ENCODE results near the gene GNAT3. TPM values are rescaled to one million over a fixed set of nuclear protein-coding genes. Genes with fewer than 3 reads are reported as not detected.

The GNAT3 gene
- total RNA-seq, 1 donor from 2014 or later: not detected

- Histone ChIP-seq H3K27me3 (ENCODE audit: control insufficient read depth, insufficient read depth, low read length) (no peaks in the 10 kb centered on the region), H3K4me3 (ENCODE audit: low read depth, low read length) (no peak overlapping the region), H3K36me3 (ENCODE audit: control insufficient read depth, insufficient read depth, low read length) (no peaks in the 10 kb centered on the region)
- DNase-seq (ENCODE audit: low read depth): no peak
- no peak for TF ChIP-seq CTCF (IDR thresholded peaks at IDR 0.05; ENCODE audit: insufficient read depth, low read length, poor library complexity, severe bottlenecking)
Observed at GRCh38 chr7:80468931-80469714, 42.7 kb downstream of the GNAT3 start.

- no peak overlapping the region for H3K4me3 ChIP-seq (ENCODE audit: low read depth, low read length)
- DNase-seq (ENCODE audit: low read depth): no peak
- no peak for TF ChIP-seq CTCF (IDR thresholded peaks at IDR 0.05; ENCODE audit: insufficient read depth, low read length, poor library complexity, severe bottlenecking)
- H3K36me3 ChIP-seq (ENCODE audit: control insufficient read depth, insufficient read depth, low read length): no peaks in the 10 kb centered on the region
- H3K27me3 ChIP-seq (ENCODE audit: control insufficient read depth, insufficient read depth, low read length): no peaks in the 10 kb centered on the region
Observed at GRCh38 chr7:80467069-80467468, 44.8 kb downstream of the GNAT3 start.

GRCh38 chr7:80466636-80467035 is 45.2 kb downstream of the GNAT3 start:
- TF ChIP-seq CTCF (IDR thresholded peaks at IDR 0.05; ENCODE audit: insufficient read depth, low read length, poor library complexity, severe bottlenecking): no peak
- Histone ChIP-seq H3K4me3 (ENCODE audit: low read depth, low read length) (no peak overlapping the region), H3K27me3 (ENCODE audit: control insufficient read depth, insufficient read depth, low read length) (no peaks in the 10 kb centered on the region), H3K36me3 (ENCODE audit: control insufficient read depth, insufficient read depth, low read length) (no peaks in the 10 kb centered on the region)
- DNase-seq (ENCODE audit: low read depth): no peak

DNA sequence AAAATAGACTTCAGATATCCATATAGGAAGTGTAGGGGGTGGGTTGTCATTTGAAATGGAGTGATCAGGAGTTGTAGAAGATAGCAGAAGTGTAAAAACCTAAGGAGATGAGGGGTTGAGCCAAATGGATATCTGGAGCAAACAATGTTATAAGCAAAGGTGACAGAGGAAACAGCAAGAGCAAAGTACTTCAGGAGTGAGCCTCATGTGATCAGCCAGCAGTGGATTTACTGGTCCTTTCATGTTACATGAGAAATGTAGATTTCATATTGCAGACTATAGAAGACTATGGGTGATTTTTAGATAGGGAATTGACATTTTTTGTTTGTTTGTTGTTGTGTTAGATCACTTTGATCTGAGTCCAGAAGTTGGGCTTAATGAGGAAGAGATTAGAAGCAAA is 47.7 kb downstream of the GNAT3 start:
- no peaks in the 10 kb centered on the region for H3K36me3 ChIP-seq (ENCODE audit: control insufficient read depth, insufficient read depth, low read length)
- no peak for TF ChIP-seq CTCF (IDR thresholded peaks at IDR 0.05; ENCODE audit: insufficient read depth, low read length, poor library complexity, severe bottlenecking)
- no peak overlapping the region for H3K4me3 ChIP-seq (ENCODE audit: low read depth, low read length)
- DNase-seq (ENCODE audit: low read depth): no peak
- no peaks in the 10 kb centered on the region for H3K27me3 ChIP-seq (ENCODE audit: control insufficient read depth, insufficient read depth, low read length)

DNA sequence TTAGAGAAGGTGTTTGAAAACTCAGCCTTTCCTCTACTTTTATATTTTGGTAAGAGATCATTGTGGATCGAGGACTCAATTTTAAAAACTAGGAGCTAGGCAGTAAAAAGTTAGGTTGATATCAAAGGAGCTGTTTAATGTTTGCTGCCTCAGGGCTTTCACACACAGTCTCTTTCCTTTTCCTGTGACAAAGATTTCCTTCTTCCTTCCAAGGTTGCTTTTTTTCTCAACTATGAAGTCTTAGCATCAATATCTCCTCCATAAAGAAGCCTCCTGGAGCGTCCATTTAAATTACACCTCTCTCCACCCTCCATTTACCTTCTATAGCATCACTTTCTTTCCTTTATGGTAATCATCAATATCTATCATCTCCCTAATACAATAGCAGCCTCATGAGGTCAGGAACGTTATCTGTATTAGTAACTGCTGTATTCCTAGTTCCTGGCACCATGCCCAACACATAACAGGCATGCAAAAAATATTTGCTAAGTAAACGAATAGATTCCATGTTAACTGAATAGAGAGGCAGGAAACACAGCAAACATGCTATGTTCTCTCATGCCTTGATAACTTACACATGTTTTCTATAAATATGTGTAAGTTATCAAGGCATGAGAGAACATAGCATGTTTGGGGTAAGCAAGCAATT is 48.5 kb downstream of the GNAT3 start:
- no peaks in the 10 kb centered on the region for H3K27me3 ChIP-seq (ENCODE audit: control insufficient read depth, insufficient read depth, low read length)
- no peak overlapping the region for H3K4me3 ChIP-seq (ENCODE audit: low read depth, low read length)
- DNase-seq (ENCODE audit: low read depth): no peak
- H3K36me3 ChIP-seq (ENCODE audit: control insufficient read depth, insufficient read depth, low read length): no peaks in the 10 kb centered on the region
- TF ChIP-seq CTCF (IDR thresholded peaks at IDR 0.05; ENCODE audit: insufficient read depth, low read length, poor library complexity, severe bottlenecking): no peak

Data from kidney epithelial cell (primary cell).